Keratinocyte (primary cell): ENCODE data around the gene OBSCN. TPM values are rescaled to one million over a fixed set of nuclear protein-coding genes. Genes with fewer than 3 reads are reported as not detected.

ENCODE experiments used
- DNase-seq: peaks from one replicate; pipeline ENCODE4 v3.0.0-alpha.2; 2011; ENCODE audit warnings: low read depth, missing footprints, low spot score
- FAIRE-seq: peaks from 2 replicates; lab custom pipeline; 2011; peaks lifted over from hg19 to GRCh38; lab: Jason Lieb, UNC
- H2AFZ ChIP-seq: 2 replicates; pipeline ENCODE4 v1.6.0; 2012; ENCODE audit warnings: low read length, control low read depth, inconsistent platforms; ENCODE audit not compliant: control insufficient read depth
- H3K27ac ChIP-seq: 2 replicates; pipeline ENCODE4 v1.5.1; 2011; ENCODE audit warnings: low read length; ENCODE audit not compliant: control insufficient read depth, insufficient read depth
- H3K27me3 ChIP-seq: 3 replicates; pipeline ENCODE4 v1.6.0; 2011; ENCODE audit warnings: low read length; ENCODE audit not compliant: control insufficient read depth, insufficient read depth; ENCODE audit errors: extremely low read depth
- H3K36me3 ChIP-seq, 2 experiments: 2 replicates in 1 of 2; 3 replicates in 1 of 2; pipeline ENCODE4 v1.5.1; 2011; ENCODE audit warnings: low read length in 2 of 2, mild to moderate bottlenecking in 1 of 2; ENCODE audit not compliant: control insufficient read depth in 2 of 2, insufficient read depth in 2 of 2; ENCODE audit errors: extremely low read depth in 1 of 2
- H3K4me1 ChIP-seq: 3 replicates; pipeline ENCODE4 v1.5.1; 2011; ENCODE audit warnings: low read length; ENCODE audit not compliant: control insufficient read depth, insufficient read depth; ENCODE audit errors: extremely low read depth
- H3K4me2 ChIP-seq: 3 replicates; pipeline ENCODE4 v1.6.0; 2011; ENCODE audit warnings: low read depth, low read length; ENCODE audit not compliant: control insufficient read depth, insufficient read depth; ENCODE audit errors: extremely low read depth
- H3K4me3 ChIP-seq, 3 experiments: fragments of 200-600 bp in 1 of 3; sonication (generic) in 1 of 3; 2 replicates in 2 of 3; 3 replicates in 1 of 3; pipeline ENCODE4 v1.5.1; 2011 to 2016; ENCODE audit warnings: low read length in 3 of 3, mild to moderate bottlenecking in 3 of 3, control low read depth in 2 of 3, inconsistent platforms in 1 of 3, low read depth in 1 of 3, mixed read lengths in 1 of 3, mixed run types in 1 of 3, moderate library complexity in 1 of 3; ENCODE audit not compliant: control insufficient read depth in 2 of 3, insufficient read depth in 2 of 3; ENCODE audit errors: extremely low read depth in 1 of 3
- H3K79me2 ChIP-seq: 2 replicates; pipeline ENCODE4 v1.6.0; 2012; ENCODE audit warnings: low read length; ENCODE audit not compliant: control insufficient read depth, insufficient read depth
- H3K9ac ChIP-seq: 3 replicates; pipeline ENCODE4 v1.6.0; 2011; ENCODE audit warnings: low read length; ENCODE audit not compliant: control insufficient read depth, insufficient read depth; ENCODE audit errors: extremely low read depth
- H3K9me1 ChIP-seq: 3 replicates; pipeline ENCODE4 v1.6.0; 2011; ENCODE audit warnings: low read length; ENCODE audit not compliant: control insufficient read depth, insufficient read depth; ENCODE audit errors: extremely low read depth
- H3K9me3 ChIP-seq: 2 replicates; pipeline ENCODE4 v1.5.1; 2012; ENCODE audit warnings: low read depth, low read length; ENCODE audit not compliant: control insufficient read depth
- H4K20me1 ChIP-seq: 3 replicates; pipeline ENCODE4 v1.6.0; 2011; ENCODE audit warnings: low read length; ENCODE audit not compliant: control insufficient read depth, insufficient read depth; ENCODE audit errors: extremely low read depth
- EZH2 ChIP-seq: IDR thresholded peaks from one replicate; pipeline ENCODE4 v1.6.1; 2012; ENCODE audit warnings: inconsistent platforms, mild to moderate bottlenecking, low read length, moderate library complexity
- dilution Hi-C: fragments of 300-500 bp; cut with MboI; formaldehyde crosslinking; loops from one replicate; pipeline ENCODE4 v1.7.0; 2020; ENCODE audit warnings: low sequenced_read_pairs; ENCODE audit not compliant: extremely low pct_ligation_motif_present
- polyA plus RNA-seq, 5 experiments: library from polyadenylated mRNA; depleted of rRNA in 3 of 5; stranded (reverse) in 3 of 5; stranded (forward) in 1 of 5; unstranded in 1 of 5; fragments of >200 nt; gene quantifications; 1 replicate in 1 of 5; 2 replicates in 3 of 5; 3 replicates in 1 of 5; pipeline versions ENCODE4 v1.2.1 to v1.2.3, GENCODE V29; 2011 to 2012; ENCODE audit warnings: missing spikeins in 2 of 5, low read depth in 1 of 5, low replicate concordance in 1 of 5
- TF ChIP-seq, protein P1 (sequence below), 3 experiments: IDR thresholded peaks in 1 of 3; conservative IDR thresholded peaks in 1 of 3; optimal IDR thresholded peaks in 1 of 3; 2 replicates in 2 of 3; 3 replicates in 1 of 3; pipeline versions ENCODE3 to v1.5.1; 2011; ENCODE audit warnings: low read length in 3 of 3, mild to moderate bottlenecking in 3 of 3, moderate library complexity in 2 of 3, control low read depth in 1 of 3, inconsistent platforms in 1 of 3; ENCODE audit not compliant: insufficient read depth in 2 of 3; ENCODE audit errors: extremely low read depth in 1 of 3

The OBSCN gene
- polyA plus RNA-seq, 1 donor (not counting 4 experiments of a cell fraction or from before 2014, with no cell fraction given) = 1.8 TPM

DNA sequence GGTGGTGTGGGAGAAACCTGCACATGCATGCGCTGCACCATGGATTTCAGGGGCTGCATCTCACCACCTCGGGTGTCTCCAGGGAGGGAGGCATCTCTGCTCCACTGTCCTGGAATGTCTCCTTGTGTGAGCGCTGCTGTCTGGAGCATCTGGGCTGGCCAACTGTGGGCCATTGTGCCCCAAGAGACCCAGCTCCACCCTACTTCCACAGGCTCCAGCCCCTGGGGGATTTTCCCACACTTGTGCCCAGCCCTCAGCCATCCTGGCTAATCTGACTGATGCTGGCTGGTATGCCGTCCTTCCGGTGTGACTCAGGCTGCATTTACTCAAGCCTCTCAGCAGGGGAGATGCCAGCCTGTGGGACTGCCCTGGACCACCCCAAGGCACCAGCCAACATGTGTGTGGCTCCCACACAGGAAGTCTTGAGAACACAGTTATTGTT is 136.8 kb downstream of the OBSCN start:
- no peak for TF ChIP-seq EZH2
- TF ChIP-seq, protein P1, sequence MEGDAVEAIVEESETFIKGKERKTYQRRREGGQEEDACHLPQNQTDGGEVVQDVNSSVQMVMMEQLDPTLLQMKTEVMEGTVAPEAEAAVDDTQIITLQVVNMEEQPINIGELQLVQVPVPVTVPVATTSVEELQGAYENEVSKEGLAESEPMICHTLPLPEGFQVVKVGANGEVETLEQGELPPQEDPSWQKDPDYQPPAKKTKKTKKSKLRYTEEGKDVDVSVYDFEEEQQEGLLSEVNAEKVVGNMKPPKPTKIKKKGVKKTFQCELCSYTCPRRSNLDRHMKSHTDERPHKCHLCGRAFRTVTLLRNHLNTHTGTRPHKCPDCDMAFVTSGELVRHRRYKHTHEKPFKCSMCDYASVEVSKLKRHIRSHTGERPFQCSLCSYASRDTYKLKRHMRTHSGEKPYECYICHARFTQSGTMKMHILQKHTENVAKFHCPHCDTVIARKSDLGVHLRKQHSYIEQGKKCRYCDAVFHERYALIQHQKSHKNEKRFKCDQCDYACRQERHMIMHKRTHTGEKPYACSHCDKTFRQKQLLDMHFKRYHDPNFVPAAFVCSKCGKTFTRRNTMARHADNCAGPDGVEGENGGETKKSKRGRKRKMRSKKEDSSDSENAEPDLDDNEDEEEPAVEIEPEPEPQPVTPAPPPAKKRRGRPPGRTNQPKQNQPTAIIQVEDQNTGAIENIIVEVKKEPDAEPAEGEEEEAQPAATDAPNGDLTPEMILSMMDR (optimal IDR thresholded peaks at IDR 0.05 in 1 of 3, IDR thresholded peaks at IDR 0.05 in 1 of 3, conservative IDR thresholded peaks at IDR 0.05 in 1 of 3; ENCODE audit: extremely low read depth in 1 of 3, insufficient read depth in 2 of 3, low read length in 3 of 3) = no peak
- FAIRE-seq (no peak), DNase-seq (no peak)
- Histone ChIP-seq H3K9ac (no peak overlapping the region), H3K4me1 (no peaks in the 10 kb centered on the region), H3K9me1 (no peaks in the 10 kb centered on the region), H3K4me2 (no peak overlapping the region), H3K4me3 (no peak overlapping the region), H3K27me3 (peaks cover 4% of the 10 kb centered on the region), H3K27ac (no peak overlapping the region), H3K36me3 (no peaks in the 10 kb centered on the region), H3K9me3 (peaks cover 5% of the 10 kb centered on the region), H2AFZ (no peak overlapping the region), H4K20me1 (no peaks in the 10 kb centered on the region), H3K79me2 (no peaks in the 10 kb centered on the region)
- dilution Hi-C loops = no loop called here

DNA sequence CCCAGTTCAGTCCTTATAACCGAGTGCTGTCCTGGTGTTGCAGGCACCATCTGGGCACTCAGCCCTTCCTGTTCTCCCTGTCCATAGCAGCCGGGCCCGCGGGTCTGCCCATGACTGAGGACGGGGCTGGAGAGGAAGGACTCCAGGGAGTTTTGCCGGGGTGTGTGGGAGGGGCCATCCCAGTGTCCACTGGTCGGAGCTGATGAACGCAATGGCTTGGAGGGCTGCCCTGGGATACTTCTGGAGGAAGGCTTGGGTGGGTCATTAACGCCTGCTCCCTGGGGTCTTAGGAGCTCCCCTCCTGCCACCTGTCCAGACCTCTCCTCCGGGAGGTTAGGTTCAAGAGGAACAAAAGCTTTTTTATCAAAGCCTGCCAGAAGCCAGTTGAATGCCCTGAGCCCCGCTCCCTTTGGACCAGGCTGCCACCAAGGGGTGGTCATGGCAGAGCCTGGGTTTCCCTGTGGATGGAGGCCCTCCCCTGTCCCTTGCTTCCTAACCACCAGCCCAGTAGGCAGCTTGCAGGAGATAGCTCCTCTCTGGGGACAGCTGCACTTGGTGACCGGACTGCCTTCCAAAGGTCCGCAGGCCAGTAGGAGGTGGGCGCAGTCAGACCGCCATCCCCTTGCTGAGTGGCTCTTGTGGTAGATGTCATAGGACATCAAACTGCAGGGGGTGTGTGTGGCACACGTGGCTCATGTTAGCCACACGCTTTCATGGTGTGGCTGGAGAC is 137.5 kb downstream of the OBSCN start:
- no peak overlapping the region for H3K4me3 ChIP-seq
- no peaks in the 10 kb centered on the region for H3K36me3 ChIP-seq
- H3K4me2 ChIP-seq = no peak overlapping the region
- DNase-seq (no peak), FAIRE-seq (no peak)
- no peaks in the 10 kb centered on the region for H3K9me1 ChIP-seq
- H3K4me1 ChIP-seq = no peaks in the 10 kb centered on the region
- dilution Hi-C loops = no loop called here
- H3K27me3 ChIP-seq = peaks cover 4% of the 10 kb centered on the region
- no peak overlapping the region for H3K27ac ChIP-seq
- no peaks in the 10 kb centered on the region for H4K20me1 ChIP-seq
- H3K9me3 ChIP-seq = peaks cover 5% of the 10 kb centered on the region
- H3K79me2 ChIP-seq = no peaks in the 10 kb centered on the region
- TF ChIP-seq, protein P1 (optimal IDR thresholded peaks at IDR 0.05 in 1 of 3, IDR thresholded peaks at IDR 0.05 in 1 of 3, conservative IDR thresholded peaks at IDR 0.05 in 1 of 3; ENCODE audit: extremely low read depth in 1 of 3, insufficient read depth in 2 of 3, low read length in 3 of 3) = no peak
- TF ChIP-seq EZH2 = no peak
- H3K9ac ChIP-seq = no peak overlapping the region
- no peak overlapping the region for H2AFZ ChIP-seq
